NOMO-1 treated with dmso at 0.1 percent for 144 hours (cell line): Measurements from ENCODE around the gene ADAP1.

Experiments used
- DNase-seq: peaks from one replicate; lab custom pipeline; 2025; ENCODE audit not compliant: unreplicated experiment; lab: John Stamatoyannopoulos, UW

The ADAP1 gene

DNA sequence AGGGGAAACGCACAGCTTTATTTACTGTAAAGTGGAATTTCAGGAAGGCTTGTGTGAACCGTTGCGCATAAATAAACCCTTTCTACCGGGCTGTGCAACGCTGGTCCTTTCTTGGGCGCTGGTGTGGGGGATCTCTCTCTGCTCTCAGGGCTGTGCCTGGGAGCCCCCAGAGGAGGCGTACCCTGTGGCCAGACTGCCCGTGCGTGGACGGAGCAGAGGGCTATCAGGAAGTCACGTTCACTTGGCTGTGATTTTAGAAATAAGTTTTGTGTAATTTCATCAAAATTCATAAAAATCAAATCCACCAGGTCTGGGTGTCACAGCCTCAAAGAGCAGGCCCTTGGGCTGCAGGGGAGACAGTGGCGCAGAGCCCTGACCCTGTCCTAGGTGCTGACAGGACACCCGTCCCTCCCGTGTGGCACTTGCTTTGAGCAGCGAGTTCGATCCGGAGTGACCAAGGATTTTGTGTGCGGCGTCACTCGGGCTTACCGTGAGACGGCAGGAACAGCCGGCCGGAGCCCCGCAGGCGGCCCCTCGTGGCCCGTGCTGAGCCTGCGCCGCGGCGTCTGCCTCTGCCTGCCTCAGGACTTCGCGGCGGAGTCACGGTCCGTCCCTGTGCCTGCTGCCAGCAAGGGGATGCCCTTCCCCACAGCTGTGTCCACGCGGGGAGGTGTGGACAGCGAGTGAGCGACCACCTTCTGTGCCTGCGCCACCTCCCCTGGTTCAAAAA lies 58.0 kb downstream of the ADAP1 start:
- no peak for DNase-seq

DNA sequence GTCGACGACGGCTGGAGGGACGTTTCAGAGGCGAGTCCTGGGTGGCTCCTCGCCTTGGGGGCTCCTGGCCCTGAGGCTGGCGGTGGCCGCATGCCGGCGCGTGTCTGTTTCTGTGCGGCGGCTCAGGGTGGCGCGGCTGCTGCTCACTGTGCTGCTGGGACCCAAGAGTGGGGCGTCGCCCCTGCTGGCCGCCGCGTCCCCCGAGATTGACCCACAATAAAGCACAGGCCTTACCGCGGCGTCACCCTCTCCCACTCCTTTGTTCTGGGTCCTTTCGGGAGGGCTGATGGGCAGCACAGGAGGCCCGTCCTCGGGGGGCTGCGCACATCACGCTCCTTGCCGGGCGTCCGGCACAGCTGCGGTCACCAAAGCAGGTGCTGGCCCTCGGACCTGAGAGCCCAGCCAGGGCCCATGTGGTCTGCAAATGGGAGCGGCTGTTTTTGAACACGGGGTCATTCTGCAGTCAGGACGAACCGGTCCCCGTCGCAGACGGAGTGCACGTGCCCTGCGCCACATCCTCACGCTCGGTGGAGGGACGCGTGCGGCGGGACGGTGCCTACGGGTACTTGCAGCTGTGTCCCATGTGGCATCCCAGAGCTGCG lies 58.9 kb downstream of the ADAP1 start:
- no peak for DNase-seq

- no peak for DNase-seq
Measured at GRCh38 chr7:894927-895450, 59.5 kb downstream of the ADAP1 start.

DNA sequence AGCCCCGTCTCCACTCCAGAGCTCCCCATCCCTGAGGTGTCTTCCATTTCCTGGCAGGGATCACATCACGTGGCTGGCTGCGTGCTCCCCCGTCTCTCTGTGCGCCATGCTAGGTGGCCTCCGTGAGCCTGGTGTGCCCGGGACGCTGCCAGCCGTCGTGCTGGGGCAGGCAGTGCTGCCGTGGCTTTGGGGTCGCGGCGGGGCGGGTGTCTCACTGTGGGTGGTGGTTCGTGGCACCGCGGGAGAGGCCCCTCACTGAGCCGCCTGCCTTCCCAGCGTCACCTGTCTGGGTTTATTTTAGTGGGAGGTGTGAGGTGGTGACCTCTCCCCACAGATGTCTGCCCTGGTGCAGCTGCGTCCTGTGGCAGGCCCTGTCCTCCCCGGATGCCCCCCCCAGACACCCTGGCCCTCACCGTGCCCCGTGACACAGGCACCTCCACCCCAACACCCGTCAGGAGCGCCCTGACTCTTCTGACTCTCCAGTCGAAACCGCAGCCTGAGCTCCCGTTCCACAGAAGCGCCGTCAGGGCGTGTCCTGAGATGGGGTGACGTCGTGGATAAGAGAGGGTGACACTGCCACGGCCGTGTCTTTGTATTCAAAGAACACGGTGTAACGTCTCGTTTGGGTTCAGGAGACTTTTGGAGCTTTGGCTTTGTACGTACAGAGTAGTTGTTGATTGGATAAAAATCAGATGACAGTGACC lies 60.2 kb downstream of the ADAP1 start:
- DNase-seq, result no peak

DNA sequence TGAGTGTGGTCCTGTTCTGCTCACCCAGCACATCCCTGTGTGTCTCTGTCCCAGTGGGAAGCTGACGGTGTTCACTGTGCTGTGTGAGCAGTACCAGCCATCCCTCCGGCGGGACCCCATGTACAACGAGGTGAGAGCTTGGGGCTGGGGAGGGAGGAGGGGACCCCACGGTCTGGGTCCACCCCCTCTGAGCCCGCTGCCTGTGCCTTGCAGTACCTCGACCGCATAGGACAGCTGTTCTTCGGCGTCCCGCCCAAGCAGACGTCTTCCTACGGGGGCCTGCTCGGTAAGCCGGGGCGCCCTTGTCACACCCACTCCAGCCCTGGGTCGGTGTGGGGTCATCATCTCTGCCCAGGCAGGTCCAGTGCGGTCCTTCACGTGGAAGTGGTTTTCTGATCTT lies 60.8 kb downstream of the ADAP1 start:
- no peak for DNase-seq

- no peak for DNase-seq
Measured at GRCh38 chr7:892648-893593, 61.6 kb downstream of the ADAP1 start.

- no peak for DNase-seq
Measured at GRCh38 chr7:891805-892204, 62.7 kb downstream of the ADAP1 start.

- no peak for DNase-seq
Measured at GRCh38 chr7:891291-891690, 63.2 kb downstream of the ADAP1 start.

DNA sequence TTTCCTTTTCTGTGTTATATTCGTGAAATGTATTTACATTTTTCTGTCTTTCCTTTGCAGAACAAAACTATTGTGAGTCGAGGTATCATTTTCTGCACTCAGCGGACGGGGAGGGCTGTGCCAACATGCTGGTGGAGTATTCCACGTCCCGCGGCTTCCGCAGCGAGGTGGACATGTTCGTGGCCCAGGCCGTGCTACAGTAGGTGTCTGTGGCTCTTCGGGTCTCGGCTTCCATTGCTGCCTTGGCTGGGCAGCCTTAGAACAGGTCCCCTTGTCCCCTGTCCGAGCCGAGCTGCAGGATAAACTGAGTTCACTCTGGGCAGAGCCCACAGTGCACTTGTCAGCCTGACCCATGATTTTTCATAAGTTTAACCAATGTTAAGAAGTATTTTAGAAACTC lies 63.6 kb downstream of the ADAP1 start:
- no peak for DNase-seq

DNA sequence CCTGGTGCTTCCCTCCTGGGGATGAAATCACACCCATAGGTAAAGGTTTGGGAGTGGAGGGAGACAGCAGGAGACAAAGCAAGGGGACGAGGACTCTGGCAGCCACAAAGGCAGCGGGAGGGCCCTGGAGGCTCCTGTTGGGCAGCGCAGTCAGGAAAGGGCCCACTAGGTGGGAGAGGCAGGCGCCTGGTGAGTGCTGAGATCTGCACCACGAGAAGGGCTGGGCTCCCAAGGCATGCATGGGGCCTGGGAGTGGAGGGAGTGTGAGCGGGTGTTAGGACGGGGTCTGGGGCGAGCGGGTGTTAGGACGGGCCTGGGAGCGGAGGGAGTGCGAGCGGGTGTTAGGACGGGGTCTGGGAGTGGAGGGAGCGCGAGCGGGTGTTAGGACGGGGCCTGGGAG lies 65.1 kb downstream of the ADAP1 start:
- no peak for DNase-seq

DNA sequence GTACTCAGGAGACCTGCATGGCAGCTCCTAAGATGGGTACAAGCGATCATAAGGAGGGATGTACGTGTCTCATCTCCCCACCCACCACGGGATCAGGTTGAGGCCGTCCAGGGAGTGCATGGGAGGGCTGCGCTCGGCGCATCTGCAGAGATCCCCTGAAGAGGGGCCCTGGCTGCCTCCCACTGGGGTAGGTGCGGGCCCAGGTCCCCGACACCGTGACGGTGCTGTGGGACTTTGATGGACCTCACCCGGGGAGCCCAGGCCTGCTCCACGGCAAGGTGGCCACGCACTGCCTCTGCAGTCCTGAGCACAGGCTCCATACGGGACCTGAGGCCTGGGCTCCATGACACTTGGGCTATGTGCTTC lies 65.5 kb downstream of the ADAP1 start:
- DNase-seq, result no peak

DNA sequence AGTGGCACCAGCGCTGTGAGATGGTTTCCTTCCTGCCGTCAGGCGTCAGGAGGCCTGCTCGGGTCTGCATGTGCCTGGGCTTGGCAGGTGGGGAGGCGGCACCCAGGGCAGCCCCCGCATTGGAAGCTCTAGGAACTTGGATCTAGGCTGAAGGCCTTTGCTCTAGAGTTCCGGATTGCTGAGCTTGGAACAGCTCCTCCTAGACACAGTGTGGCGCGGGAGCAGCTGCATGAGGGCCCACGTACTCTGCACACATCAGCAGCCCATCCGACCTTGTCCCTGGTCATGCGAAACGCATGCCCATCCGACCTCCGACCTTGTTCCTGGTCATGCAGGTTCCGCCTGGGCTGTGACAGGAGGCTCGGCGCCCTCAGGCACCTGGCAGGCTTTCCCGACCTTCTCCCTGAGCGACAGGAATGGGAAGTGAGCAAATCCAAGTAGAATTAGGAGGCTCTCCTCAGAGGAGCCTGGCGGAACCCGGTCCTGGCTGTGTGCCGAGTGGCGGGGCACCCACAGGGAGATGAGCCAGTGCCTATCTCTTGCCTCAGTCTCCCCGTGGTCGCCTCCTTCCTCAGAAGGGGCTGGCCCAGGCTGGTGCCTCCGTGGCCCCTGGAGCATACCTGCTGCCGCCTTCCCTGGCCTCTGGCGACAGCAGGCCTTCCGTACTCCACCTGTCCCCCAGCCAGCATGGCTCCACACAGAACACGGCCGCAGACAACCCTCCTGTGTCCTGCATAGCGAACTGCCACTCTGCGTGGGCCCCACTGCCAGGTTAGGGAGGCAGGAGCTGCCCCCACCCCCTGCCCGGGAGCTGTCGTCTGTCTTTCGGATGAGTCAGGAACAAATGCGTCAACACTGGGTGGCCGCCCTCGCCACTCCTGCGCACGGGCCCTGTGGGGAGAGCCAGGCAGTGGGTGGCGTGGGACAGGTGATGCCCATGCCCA lies 66.1 kb downstream of the ADAP1 start:
- no peak for DNase-seq

DNA sequence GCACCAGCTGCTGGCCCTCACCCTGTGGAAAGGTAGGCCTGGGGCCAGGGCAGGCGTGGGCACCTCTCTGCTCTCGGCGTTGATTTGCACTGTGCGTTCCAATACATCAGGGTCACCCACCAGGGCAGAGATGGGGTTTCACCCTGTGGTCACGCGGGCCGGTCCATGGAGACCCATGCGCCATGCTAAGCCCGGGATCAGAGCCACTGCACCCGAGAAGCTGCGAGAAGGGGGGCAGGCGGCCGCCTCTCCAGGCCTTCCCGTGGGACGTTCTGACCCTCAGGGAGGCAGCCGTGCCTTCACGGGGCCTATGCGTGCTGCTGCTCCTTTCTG lies 67.0 kb downstream of the ADAP1 start:
- DNase-seq, result no peak

DNA sequence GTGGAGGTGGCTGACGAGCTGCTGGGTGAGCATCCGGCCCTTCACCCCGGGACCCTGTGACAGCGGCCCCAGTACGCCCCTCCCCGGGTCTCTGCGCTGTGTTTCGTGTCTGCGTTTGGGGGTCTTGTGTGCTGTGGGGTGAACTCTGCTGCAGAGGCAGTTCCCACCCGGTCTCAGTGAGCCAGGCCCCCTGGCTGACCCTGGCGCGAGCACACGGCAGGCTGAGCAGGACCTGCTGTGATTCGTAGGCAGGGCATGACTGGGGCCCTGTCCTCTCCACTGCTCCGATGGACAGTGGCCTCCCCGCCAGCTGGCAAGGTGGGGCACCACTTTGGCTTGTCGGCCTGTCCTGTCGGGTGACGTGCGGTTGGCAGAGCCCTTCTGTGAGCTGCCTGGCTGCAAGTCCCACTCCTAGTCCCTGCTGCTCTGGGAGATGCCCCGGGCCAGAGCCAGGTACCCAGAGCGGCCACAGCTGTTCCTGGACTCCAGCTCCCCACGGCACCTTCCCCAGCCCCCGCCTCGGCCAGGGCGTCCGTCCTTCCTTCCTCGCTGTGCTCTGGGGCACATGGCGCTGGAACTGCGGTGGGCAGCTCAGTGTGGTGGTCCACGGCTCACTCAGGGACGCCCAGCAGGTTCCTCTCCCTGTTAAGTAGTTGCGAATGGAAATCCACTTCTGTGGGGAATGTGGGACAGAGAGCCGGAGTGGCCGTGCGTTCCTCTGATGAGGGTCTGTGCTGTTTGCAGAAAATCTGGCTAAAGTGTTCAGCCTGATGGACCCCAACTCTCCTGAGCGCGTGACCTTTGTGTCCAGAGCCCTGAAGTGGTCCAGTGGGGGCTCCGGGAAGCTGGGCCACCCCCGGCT lies 67.6 kb downstream of the ADAP1 start:
- DNase-seq, result no peak

- DNase-seq, result no peak
Measured at GRCh38 chr7:885893-886625, 68.4 kb downstream of the ADAP1 start.

- no peak for DNase-seq
Measured at GRCh38 chr7:885261-885892, 69.1 kb downstream of the ADAP1 start.

GRCh38 chr7:884191-885003 lies 70.1 kb downstream of the ADAP1 start:
- no peak for DNase-seq
